Colon (tissue), 2 donors: ENCODE results near the gene FOXI2.

Source experiments
- FAIRE-seq: peaks from 2 replicates; lab custom pipeline; 2012; peaks lifted over from hg19 to GRCh38; lab: Jason Lieb, UNC
- donor health status: control.
- donor health status: control.

FOXI2 gene

GRCh38 chr10:127743205-127743604 is 6.2 kb downstream of the FOXI2 start:
- FAIRE-seq = no peak

GRCh38 chr10:127744956-127745355 is 8.0 kb downstream of the FOXI2 start:
- no peak for FAIRE-seq

GRCh38 chr10:127745861-127746260 is 8.9 kb downstream of the FOXI2 start:
- FAIRE-seq = no peak

- FAIRE-seq = no peak
Measured at GRCh38 chr10:127755753-127756152, 18.8 kb downstream of the FOXI2 start.

GRCh38 chr10:127756264-127756663 is 19.3 kb downstream of the FOXI2 start:
- no peak for FAIRE-seq

- no peak for FAIRE-seq
Measured at GRCh38 chr10:127757033-127757432, 20.0 kb downstream of the FOXI2 start.

- FAIRE-seq = no peak
Measured at GRCh38 chr10:127759276-127759675, 22.3 kb downstream of the FOXI2 start.

- no peak for FAIRE-seq
Measured at GRCh38 chr10:127762925-127763324, 25.9 kb downstream of the FOXI2 start.

- FAIRE-seq = no peak
Measured at GRCh38 chr10:127774766-127775559, 38.0 kb downstream of the FOXI2 start.

GRCh38 chr10:127776816-127777215 is 39.8 kb downstream of the FOXI2 start:
- FAIRE-seq = no peak

GRCh38 chr10:127781412-127781811 is 44.4 kb downstream of the FOXI2 start:
- FAIRE-seq = no peak

GRCh38 chr10:127787873-127788272 is 50.9 kb downstream of the FOXI2 start:
- FAIRE-seq = no peak

- no peak for FAIRE-seq
Measured at GRCh38 chr10:127790066-127790624, 53.2 kb downstream of the FOXI2 start.
